ENCODE results near the gene EEF1A1. TPM values are rescaled to one million over a fixed set of nuclear protein-coding genes. Genes with fewer than 3 reads are reported as not detected.
A peak's percentile ranks its signal among the peaks of the same experiment; 100 is the strongest.

EEF1A1 gene
- total RNA-seq, 1 donor from 2014 or later = 8,216 TPM

DNA sequence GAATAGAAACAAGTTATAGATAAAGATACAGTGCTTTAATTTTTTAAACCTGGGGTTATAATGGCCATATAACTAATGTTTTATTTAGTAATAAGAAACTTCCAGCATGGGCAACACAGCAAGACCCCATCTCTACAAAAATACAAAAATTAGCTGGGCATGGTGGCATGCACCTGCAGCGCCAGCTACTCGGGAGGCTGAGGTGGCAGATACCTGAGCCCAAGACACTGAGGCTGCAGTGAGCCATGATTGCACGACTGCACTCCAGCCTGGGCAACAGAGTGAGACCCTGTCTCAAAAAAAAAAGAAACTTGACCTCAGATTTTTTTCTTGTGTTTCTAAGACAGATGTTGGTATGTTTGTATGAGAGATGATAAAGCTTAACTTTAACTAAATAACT, 22.9 kb downstream of the EEF1A1 start:
- no peak for FAIRE-seq
- Mint-ChIP-seq H3K4me3 (ENCODE audit: unreplicated experiment) (no peak overlapping the region), H3K36me3 (ENCODE audit: low read depth, unreplicated experiment) (peaks cover 5% of the 10 kb centered on the region), H3K27me3 (ENCODE audit: low read depth, unreplicated experiment) (no peaks in the 10 kb centered on the region), H3K27ac (ENCODE audit: unreplicated experiment) (peak overlapping the region; percentile 26), H3K4me1 (ENCODE audit: low read depth, unreplicated experiment) (peaks cover 2% of the 10 kb centered on the region), H3K9me3 (ENCODE audit: unreplicated experiment) (no peaks in the 10 kb centered on the region)
- Histone ChIP-seq H3K27ac (ENCODE audit: low read depth, low read length) (no peak overlapping the region), H3K9me3 (ENCODE audit: insufficient read depth, low read depth, low read length) (no peaks in the 10 kb centered on the region), H3K4me1 (ENCODE audit: insufficient read depth, low read length) (no peaks in the 10 kb centered on the region), H3K36me3 (ENCODE audit: insufficient read depth, low read length) (peaks cover 34% of the 10 kb centered on the region), H2AFZ (ENCODE audit: low read depth, low read length) (no peak overlapping the region), H3K9ac (ENCODE audit: low read length) (no peak overlapping the region), H3K4me3 (ENCODE audit: insufficient read depth, low read depth, low read length) (no peak overlapping the region), H3K79me2 (ENCODE audit: insufficient read depth, low read length) (no peaks in the 10 kb centered on the region), H3K4me2 (ENCODE audit: low read length) (no peak overlapping the region), H3K27me3 (ENCODE audit: insufficient read depth, low read length) (no peaks in the 10 kb centered on the region), H4K20me1 (ENCODE audit: insufficient read depth, low read length) (no peaks in the 10 kb centered on the region)
- no peak for DNase-seq (ENCODE audit: low read depth)
- TF ChIP-seq EZH2 (IDR thresholded peaks at IDR 0.05; ENCODE audit: insufficient read depth, low read length) (no peak), CTCF (IDR thresholded peaks at IDR 0.05; ENCODE audit: insufficient read depth, low read depth, low read length) (no peak)

DNA sequence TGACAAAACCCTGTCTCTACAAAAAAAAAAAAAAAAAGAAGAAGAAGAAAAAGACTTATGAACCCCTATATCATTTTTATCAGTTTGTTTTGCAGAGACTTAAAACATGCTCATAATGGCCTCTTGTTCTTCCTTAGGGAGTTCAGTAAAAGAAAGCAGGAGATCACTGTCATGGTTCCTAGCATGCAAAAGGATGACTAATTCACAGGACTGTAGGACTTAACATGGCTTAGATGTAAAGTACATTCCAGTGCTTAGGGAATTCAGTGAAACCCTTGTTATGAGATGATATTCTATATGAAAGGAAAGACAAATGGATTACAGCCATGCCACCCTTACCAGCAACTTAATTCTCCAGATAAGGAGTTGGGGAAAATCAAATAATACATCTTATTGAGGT, 29.5 kb downstream of the EEF1A1 start:
- Histone ChIP-seq H3K27me3 (ENCODE audit: insufficient read depth, low read length) (no peaks in the 10 kb centered on the region), H3K4me1 (ENCODE audit: insufficient read depth, low read length) (no peaks in the 10 kb centered on the region), H2AFZ (ENCODE audit: low read depth, low read length) (no peak overlapping the region), H3K27ac (ENCODE audit: low read depth, low read length) (no peak overlapping the region), H4K20me1 (ENCODE audit: insufficient read depth, low read length) (no peaks in the 10 kb centered on the region), H3K4me3 (ENCODE audit: insufficient read depth, low read depth, low read length) (no peak overlapping the region), H3K79me2 (ENCODE audit: insufficient read depth, low read length) (no peaks in the 10 kb centered on the region), H3K9me3 (ENCODE audit: insufficient read depth, low read depth, low read length) (no peaks in the 10 kb centered on the region), H3K4me2 (ENCODE audit: low read length) (no peak overlapping the region), H3K36me3 (ENCODE audit: insufficient read depth, low read length) (peaks cover 22% of the 10 kb centered on the region), H3K9ac (ENCODE audit: low read length) (no peak overlapping the region)
- no peak for FAIRE-seq
- H3K27ac Mint-ChIP-seq (ENCODE audit: unreplicated experiment) = peak overlapping the region; percentile 26
- no peak overlapping the region for H3K4me3 Mint-ChIP-seq (ENCODE audit: unreplicated experiment)
- H3K9me3 Mint-ChIP-seq (ENCODE audit: unreplicated experiment) = peaks cover 4% of the 10 kb centered on the region
- H3K4me1 Mint-ChIP-seq (ENCODE audit: low read depth, unreplicated experiment) = peaks cover 6% of the 10 kb centered on the region
- DNase-seq (ENCODE audit: low read depth) = no peak
- H3K27me3 Mint-ChIP-seq (ENCODE audit: low read depth, unreplicated experiment) = no peaks in the 10 kb centered on the region
- TF ChIP-seq CTCF (IDR thresholded peaks at IDR 0.05; ENCODE audit: insufficient read depth, low read depth, low read length) (no peak), EZH2 (IDR thresholded peaks at IDR 0.05; ENCODE audit: insufficient read depth, low read length) (no peak)
- peaks cover 23% of the 10 kb centered on the region for H3K36me3 Mint-ChIP-seq (ENCODE audit: low read depth, unreplicated experiment)

GRCh38 chr6:73487473-73487872, 33.4 kb downstream of the EEF1A1 start:
- Histone ChIP-seq H3K27ac (ENCODE audit: low read depth, low read length) (no peak overlapping the region), H3K4me1 (ENCODE audit: insufficient read depth, low read length) (no peaks in the 10 kb centered on the region), H4K20me1 (ENCODE audit: insufficient read depth, low read length) (no peaks in the 10 kb centered on the region), H3K27me3 (ENCODE audit: insufficient read depth, low read length) (no peaks in the 10 kb centered on the region), H3K79me2 (ENCODE audit: insufficient read depth, low read length) (no peaks in the 10 kb centered on the region), H3K36me3 (ENCODE audit: insufficient read depth, low read length) (peaks cover 22% of the 10 kb centered on the region), H3K9me3 (ENCODE audit: insufficient read depth, low read depth, low read length) (no peaks in the 10 kb centered on the region), H3K4me2 (ENCODE audit: low read length) (no peak overlapping the region), H3K9ac (ENCODE audit: low read length) (no peak overlapping the region), H3K4me3 (ENCODE audit: insufficient read depth, low read depth, low read length) (no peak overlapping the region), H2AFZ (ENCODE audit: low read depth, low read length) (no peak overlapping the region)
- DNase-seq (ENCODE audit: low read depth) (no peak), FAIRE-seq (no peak)
- no peaks in the 10 kb centered on the region for H3K27me3 Mint-ChIP-seq (ENCODE audit: low read depth, unreplicated experiment)
- peaks cover 4% of the 10 kb centered on the region for H3K4me1 Mint-ChIP-seq (ENCODE audit: low read depth, unreplicated experiment)
- TF ChIP-seq EZH2 (IDR thresholded peaks at IDR 0.05; ENCODE audit: insufficient read depth, low read length) (no peak), CTCF (IDR thresholded peaks at IDR 0.05; ENCODE audit: insufficient read depth, low read depth, low read length) (no peak)
- H3K9me3 Mint-ChIP-seq (ENCODE audit: unreplicated experiment) = peaks cover 4% of the 10 kb centered on the region
- H3K4me3 Mint-ChIP-seq (ENCODE audit: unreplicated experiment) = no peak overlapping the region
- peaks cover 23% of the 10 kb centered on the region for H3K36me3 Mint-ChIP-seq (ENCODE audit: low read depth, unreplicated experiment)
- H3K27ac Mint-ChIP-seq (ENCODE audit: unreplicated experiment) = no peak overlapping the region
